Testis (tissue), 3 donors: ENCODE results near the gene GEMIN5. TPM values are rescaled to one million over a fixed set of nuclear protein-coding genes. Genes with fewer than 3 reads are reported as not detected.

Experiments used
- DNase-seq: peaks from one replicate; pipeline ENCODE4 v3.0.0-alpha.2; 2019
- H3K27ac ChIP-seq, 2 donors: fragments of 200-600 bp; sonication (generic); one replicate each; pipeline ENCODE4 v1.5.1; 2019
- H3K27me3 ChIP-seq: fragments of 200-600 bp; sonication (generic); one replicate; pipeline ENCODE4 v1.5.1; 2019
- H3K36me3 ChIP-seq: fragments of 200-600 bp; sonication (generic); one replicate; pipeline ENCODE4 v1.5.1; 2017; ENCODE audit warnings: low read depth; ENCODE audit errors: missing control alignments
- H3K4me1 ChIP-seq: fragments of 200-600 bp; sonication (generic); one replicate; pipeline ENCODE4 v1.5.1; 2019
- H3K4me3 ChIP-seq, 2 donors: fragments of 200-600 bp; sonication (generic); one replicate each; pipeline ENCODE4 v1.5.1; 2017 to 2019
- H3K9me3 ChIP-seq: fragments of 200-600 bp; sonication (generic); one replicate; pipeline ENCODE4 v1.5.1; 2017
- POLR2A ChIP-seq: fragments of 450-650 bp; IDR thresholded peaks from one replicate; pipeline ENCODE4 v1.6.1; 2017; ENCODE audit warnings: antibody characterized with exemption, mild to moderate bottlenecking, moderate library complexity
- WGBS, 2 donors: methylation state at CpG; one replicate each; pipeline ENCODE4 v1.1.5; 2018; 5-methylcytosine and 5-hydroxymethylcytosine counted together
- intact Hi-C: fragments of 100-400 bp; cut with DNase I; formaldehyde crosslinking; loops from one replicate; pipeline ENCODE4 v1.15.1; 2023; ENCODE audit warnings: low total_unique reads
- polyA plus RNA-seq: library from polyadenylated mRNA; stranded (reverse); fragments of 350-450 nt; fragmentation: Illumina TruSeq; extraction: RNeasy Lipid Tissue Mini Kit (QIAGEN cat#74804); gene quantifications from one replicate; pipeline ENCODE4 v1.2.3, GENCODE V29; 2014; ENCODE audit warnings: low read depth, low replicate concordance; ENCODE audit not compliant: insufficient read depth
- total RNA-seq, 2 donors: library from RNA; depleted of rRNA; stranded (reverse); fragments of >200 nt; gene quantifications; one replicate each; pipeline ENCODE4 v1.2.3, GENCODE V29; 2016
- TF ChIP-seq, protein P1 (sequence below), 3 experiments: fragments of 450-650 bp in 2 of 3; fragments of 200-600 bp in 1 of 3; sonication (generic) in 1 of 3; IDR thresholded peaks; one replicate each; pipeline ENCODE4 v1.5.1; 2016 to 2019; ENCODE audit warnings: antibody characterized with exemption in 3 of 3, mild to moderate bottlenecking in 2 of 3, moderate library complexity in 1 of 3

The GEMIN5 gene
- total and polyA plus RNA-seq, 3 donors from 2014 or later = 15.8 to 24.7 (median 24.1) TPM

DNA sequence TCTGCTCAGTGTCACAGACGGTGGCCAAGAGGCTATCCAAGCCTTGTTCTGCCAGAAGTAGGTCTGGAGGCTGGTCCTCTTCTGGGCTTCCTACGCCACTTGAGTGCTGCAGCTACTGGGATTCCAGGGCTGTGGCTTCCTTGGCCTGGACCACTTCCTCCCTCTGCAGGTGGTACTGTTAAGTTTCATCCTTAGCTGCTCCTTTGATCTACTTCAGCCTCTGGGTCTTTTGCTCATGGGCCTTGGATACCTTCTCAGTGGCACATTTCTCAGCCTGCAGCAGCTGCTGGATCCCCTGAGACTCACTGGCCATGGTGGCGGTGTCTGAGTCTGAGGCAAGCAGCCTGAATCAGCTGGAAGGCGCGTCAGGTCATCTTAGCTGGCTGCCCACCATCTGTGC is 69.3 kb downstream of the GEMIN5 start:
- no peaks in the 10 kb centered on the region for H3K36me3 ChIP-seq
- intact Hi-C loops = no loop called here
- no peak overlapping the region for H3K4me3 ChIP-seq
- H3K27ac ChIP-seq = peak overlapping the region; percentile 73 to 85
- no peaks in the 10 kb centered on the region for H3K9me3 ChIP-seq
- DNase-seq = peak; percentile 72
- H3K27me3 ChIP-seq = no peaks in the 10 kb centered on the region
- H3K4me1 ChIP-seq = peaks cover 41% of the 10 kb centered on the region
- TF ChIP-seq, protein P1, sequence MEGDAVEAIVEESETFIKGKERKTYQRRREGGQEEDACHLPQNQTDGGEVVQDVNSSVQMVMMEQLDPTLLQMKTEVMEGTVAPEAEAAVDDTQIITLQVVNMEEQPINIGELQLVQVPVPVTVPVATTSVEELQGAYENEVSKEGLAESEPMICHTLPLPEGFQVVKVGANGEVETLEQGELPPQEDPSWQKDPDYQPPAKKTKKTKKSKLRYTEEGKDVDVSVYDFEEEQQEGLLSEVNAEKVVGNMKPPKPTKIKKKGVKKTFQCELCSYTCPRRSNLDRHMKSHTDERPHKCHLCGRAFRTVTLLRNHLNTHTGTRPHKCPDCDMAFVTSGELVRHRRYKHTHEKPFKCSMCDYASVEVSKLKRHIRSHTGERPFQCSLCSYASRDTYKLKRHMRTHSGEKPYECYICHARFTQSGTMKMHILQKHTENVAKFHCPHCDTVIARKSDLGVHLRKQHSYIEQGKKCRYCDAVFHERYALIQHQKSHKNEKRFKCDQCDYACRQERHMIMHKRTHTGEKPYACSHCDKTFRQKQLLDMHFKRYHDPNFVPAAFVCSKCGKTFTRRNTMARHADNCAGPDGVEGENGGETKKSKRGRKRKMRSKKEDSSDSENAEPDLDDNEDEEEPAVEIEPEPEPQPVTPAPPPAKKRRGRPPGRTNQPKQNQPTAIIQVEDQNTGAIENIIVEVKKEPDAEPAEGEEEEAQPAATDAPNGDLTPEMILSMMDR (IDR thresholded peaks at IDR 0.05) = no peak
- no peak for TF ChIP-seq POLR2A
- 57 to 79% methylated on average over 5 of the region's 5 CpGs for WGBS, 2 donors

GRCh38 chr5:154866841-154867240 is 71.2 kb downstream of the GEMIN5 start:
- Histone ChIP-seq H3K27ac (peak overlapping the region; percentile 73 to 85), H3K36me3 (no peaks in the 10 kb centered on the region), H3K9me3 (no peaks in the 10 kb centered on the region), H3K4me1 (peaks cover 47% of the 10 kb centered on the region), H3K27me3 (no peaks in the 10 kb centered on the region), H3K4me3 (no peak overlapping the region)
- DNase-seq = no peak
- intact Hi-C loops = no loop called here
- TF ChIP-seq POLR2A = no peak
- TF ChIP-seq, protein P1 (IDR thresholded peaks at IDR 0.05) = no peak
- 37 to 47% methylated on average over 2 of the region's 2 CpGs for WGBS, 2 donors

- 38 to 51% methylated on average over 5 of the region's 5 CpGs for WGBS, 2 donors
- H3K27me3 ChIP-seq = no peaks in the 10 kb centered on the region
- no peaks in the 10 kb centered on the region for H3K9me3 ChIP-seq
- H3K27ac ChIP-seq = peak overlapping the region; percentile 73 to 85
- no peak for DNase-seq
- TF ChIP-seq, protein P1 (IDR thresholded peaks at IDR 0.05) = no peak
- no peak for TF ChIP-seq POLR2A
- H3K36me3 ChIP-seq = no peaks in the 10 kb centered on the region
- H3K4me1 ChIP-seq = peaks cover 57% of the 10 kb centered on the region
- no peak overlapping the region for H3K4me3 ChIP-seq
- intact Hi-C loops = no loop called here
Observed at GRCh38 chr5:154865466-154866184, 72.4 kb downstream of the GEMIN5 start.

GRCh38 chr5:154863291-154864080 is 74.5 kb downstream of the GEMIN5 start:
- H3K4me1 ChIP-seq = peaks cover 56% of the 10 kb centered on the region
- no peaks in the 10 kb centered on the region for H3K9me3 ChIP-seq
- WGBS, 2 donors = 78 to 88% methylated on average over 7 of the region's 7 CpGs
- H3K27ac ChIP-seq = peak overlapping the region in 1 of 2 donors; percentile 100
- DNase-seq = no peak
- no peak overlapping the region for H3K4me3 ChIP-seq
- intact Hi-C loops = no loop called here
- no peak for TF ChIP-seq POLR2A
- TF ChIP-seq, protein P1 (IDR thresholded peaks at IDR 0.05) = no peak
- no peaks in the 10 kb centered on the region for H3K27me3 ChIP-seq
- no peaks in the 10 kb centered on the region for H3K36me3 ChIP-seq
